GM23248 (cell line): ENCODE data around the gene TEX101.

Experiments
- EZH2 ChIP-seq: fragments of 200-600 bp; sonication (generic); IDR thresholded peaks from 2 replicates; pipeline ENCODE4 v1.6.1; 2018; ENCODE audit warnings: antibody characterized with exemption, mild to moderate bottlenecking; ENCODE audit not compliant: insufficient read depth, poor library complexity, severe bottlenecking
- EZH2phosphoT487 ChIP-seq: fragments of 200-600 bp; sonication (generic); IDR thresholded peaks from 2 replicates; pipeline ENCODE4 v1.6.1; 2018; ENCODE audit warnings: antibody characterized with exemption, moderate library complexity, mild to moderate bottlenecking, low read depth; ENCODE audit not compliant: insufficient read depth

GRCh38 chr19:43429395-43429794 is 14.7 kb downstream of the TEX101 start:
- TF ChIP-seq EZH2phosphoT487 = no peak
- TF ChIP-seq EZH2 = no peak
